Esophagus muscularis mucosa (tissue), 4 donors: ENCODE results near the gene TLX1.

Experiments
- EP300 ChIP-seq: sonication (generic); formaldehyde crosslinking; IDR thresholded peaks from one replicate; pipeline ENCODE4 v1.6.1; 2017; ENCODE audit warnings: antibody characterized with exemption
- POLR2A ChIP-seq: fragments of 450-650 bp; IDR thresholded peaks from one replicate; pipeline ENCODE4 v1.6.1; 2017; ENCODE audit warnings: antibody characterized with exemption, moderate library complexity, mild to moderate bottlenecking, low read depth
- POLR2AphosphoS5 ChIP-seq, 2 donors: sonication (generic); formaldehyde crosslinking; IDR thresholded peaks; one replicate each; pipeline ENCODE4 v1.6.1; 2017; ENCODE audit warnings: antibody characterized with exemption in 2 of 2
- TF ChIP-seq, protein P1 (sequence below), 3 experiments: fragments of 200-600 bp in 2 of 3; fragments of 450-650 bp in 1 of 3; sonication (generic) in 2 of 3; IDR thresholded peaks; one replicate each; pipeline ENCODE4 v1.5.1; 2017 to 2019; ENCODE audit warnings: antibody characterized with exemption in 3 of 3, mild to moderate bottlenecking in 2 of 3, moderate library complexity in 1 of 3

DNA sequence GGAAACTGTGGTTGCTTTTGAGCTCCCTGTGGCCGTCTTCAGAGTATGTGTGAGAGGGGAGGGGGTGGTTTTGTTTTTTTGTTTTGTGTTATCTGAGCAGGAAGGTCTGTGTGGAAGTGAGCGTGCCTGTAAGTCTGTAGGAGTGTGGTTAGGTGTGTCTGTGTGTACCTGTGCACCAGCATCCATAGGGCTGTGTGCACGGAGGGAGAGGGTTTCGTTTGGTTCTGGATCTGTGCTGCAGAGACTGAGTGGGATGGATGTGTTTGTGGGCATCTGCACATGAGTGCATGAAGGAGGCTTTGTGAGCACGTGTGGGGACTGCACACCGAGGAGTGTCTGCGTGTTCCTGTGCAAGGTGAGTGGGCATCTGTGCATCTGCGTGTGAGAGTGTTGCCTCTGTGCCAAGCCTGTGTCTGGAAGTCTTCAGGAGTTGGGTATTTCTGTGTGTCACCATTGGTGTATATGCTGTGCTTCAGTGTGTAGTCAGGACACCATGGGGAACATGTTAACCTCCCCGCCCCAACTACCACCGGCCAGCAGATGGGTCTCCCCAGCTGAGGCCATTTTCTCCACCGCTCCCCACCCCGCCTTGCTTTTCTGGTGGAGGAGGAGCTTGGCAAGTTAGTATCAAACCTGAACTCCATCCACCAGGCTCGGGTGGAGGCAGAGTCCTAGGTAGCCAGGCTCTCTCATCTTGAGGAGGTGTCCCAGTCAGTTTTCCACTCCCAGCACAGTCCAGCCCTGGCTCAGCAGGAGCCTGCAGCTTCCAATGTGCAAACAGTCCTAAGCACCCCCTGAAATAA is 7.1 kb upstream of the TLX1 start:
- TF ChIP-seq POLR2AphosphoS5 (IDR thresholded peaks at IDR 0.05) (no peak), POLR2A (no peak), EP300 (no peak)
- TF ChIP-seq, protein P1, sequence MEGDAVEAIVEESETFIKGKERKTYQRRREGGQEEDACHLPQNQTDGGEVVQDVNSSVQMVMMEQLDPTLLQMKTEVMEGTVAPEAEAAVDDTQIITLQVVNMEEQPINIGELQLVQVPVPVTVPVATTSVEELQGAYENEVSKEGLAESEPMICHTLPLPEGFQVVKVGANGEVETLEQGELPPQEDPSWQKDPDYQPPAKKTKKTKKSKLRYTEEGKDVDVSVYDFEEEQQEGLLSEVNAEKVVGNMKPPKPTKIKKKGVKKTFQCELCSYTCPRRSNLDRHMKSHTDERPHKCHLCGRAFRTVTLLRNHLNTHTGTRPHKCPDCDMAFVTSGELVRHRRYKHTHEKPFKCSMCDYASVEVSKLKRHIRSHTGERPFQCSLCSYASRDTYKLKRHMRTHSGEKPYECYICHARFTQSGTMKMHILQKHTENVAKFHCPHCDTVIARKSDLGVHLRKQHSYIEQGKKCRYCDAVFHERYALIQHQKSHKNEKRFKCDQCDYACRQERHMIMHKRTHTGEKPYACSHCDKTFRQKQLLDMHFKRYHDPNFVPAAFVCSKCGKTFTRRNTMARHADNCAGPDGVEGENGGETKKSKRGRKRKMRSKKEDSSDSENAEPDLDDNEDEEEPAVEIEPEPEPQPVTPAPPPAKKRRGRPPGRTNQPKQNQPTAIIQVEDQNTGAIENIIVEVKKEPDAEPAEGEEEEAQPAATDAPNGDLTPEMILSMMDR (IDR thresholded peaks at IDR 0.05) = no peak
